Right lobe of liver (tissue), 4 donors: ENCODE measurements around the gene UTS2R.

ENCODE experiments used
- POLR2A ChIP-seq: fragments of 450-650 bp; IDR thresholded peaks from one replicate; pipeline ENCODE4 v1.6.1; 2017; ENCODE audit warnings: antibody characterized with exemption, mild to moderate bottlenecking
- TF ChIP-seq, protein P1 (sequence below), 4 donors: fragments of 200-600 bp in 3 of 4; fragments of 450-650 bp in 1 of 4; IDR thresholded peaks; one replicate each; pipeline versions ENCODE4 v1.5.1 to v1.8.0; 2016 to 2022; ENCODE audit warnings: antibody characterized with exemption in 4 of 4, mild to moderate bottlenecking in 2 of 4
- donor health status: DM: no; HTN: no; CAD: no.
- donor health status: DM: no; HTN: no; CAD: no.
- donor health status: DM: no; HTN: yes; CAD: no.

DNA sequence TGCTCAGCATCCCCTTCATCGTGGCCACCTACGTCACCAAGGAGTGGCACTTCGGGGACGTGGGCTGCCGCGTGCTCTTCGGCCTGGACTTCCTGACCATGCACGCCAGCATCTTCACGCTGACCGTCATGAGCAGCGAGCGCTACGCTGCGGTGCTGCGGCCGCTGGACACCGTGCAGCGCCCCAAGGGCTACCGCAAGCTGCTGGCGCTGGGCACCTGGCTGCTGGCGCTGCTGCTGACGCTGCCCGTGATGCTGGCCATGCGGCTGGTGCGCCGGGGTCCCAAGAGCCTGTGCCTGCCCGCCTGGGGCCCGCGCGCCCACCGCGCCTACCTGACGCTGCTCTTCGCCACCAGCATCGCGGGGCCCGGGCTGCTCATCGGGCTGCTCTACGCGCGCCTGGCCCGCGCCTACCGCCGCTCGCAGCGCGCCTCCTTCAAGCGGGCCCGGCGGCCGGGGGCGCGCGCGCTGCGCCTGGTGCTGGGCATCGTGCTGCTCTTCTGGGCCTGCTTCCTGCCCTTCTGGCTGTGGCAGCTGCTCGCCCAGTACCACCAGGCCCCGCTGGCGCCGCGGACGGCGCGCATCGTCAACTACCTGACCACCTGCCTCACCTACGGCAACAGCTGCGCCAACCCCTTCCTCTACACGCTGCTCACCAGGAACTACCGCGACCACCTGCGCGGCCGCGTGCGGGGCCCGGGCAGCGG lies 3.2 kb downstream of the UTS2R start:
- TF ChIP-seq, protein P1, sequence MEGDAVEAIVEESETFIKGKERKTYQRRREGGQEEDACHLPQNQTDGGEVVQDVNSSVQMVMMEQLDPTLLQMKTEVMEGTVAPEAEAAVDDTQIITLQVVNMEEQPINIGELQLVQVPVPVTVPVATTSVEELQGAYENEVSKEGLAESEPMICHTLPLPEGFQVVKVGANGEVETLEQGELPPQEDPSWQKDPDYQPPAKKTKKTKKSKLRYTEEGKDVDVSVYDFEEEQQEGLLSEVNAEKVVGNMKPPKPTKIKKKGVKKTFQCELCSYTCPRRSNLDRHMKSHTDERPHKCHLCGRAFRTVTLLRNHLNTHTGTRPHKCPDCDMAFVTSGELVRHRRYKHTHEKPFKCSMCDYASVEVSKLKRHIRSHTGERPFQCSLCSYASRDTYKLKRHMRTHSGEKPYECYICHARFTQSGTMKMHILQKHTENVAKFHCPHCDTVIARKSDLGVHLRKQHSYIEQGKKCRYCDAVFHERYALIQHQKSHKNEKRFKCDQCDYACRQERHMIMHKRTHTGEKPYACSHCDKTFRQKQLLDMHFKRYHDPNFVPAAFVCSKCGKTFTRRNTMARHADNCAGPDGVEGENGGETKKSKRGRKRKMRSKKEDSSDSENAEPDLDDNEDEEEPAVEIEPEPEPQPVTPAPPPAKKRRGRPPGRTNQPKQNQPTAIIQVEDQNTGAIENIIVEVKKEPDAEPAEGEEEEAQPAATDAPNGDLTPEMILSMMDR (IDR thresholded peaks at IDR 0.05) = no peak
- TF ChIP-seq POLR2A = no peak
